Medulla oblongata (tissue), 1 donor: ENCODE measurements around the gene GADL1.

Experiments used
- DNase-seq: peaks from one replicate; pipeline ENCODE4 v3.0.0-alpha.2; 2015; ENCODE audit errors: extremely low spot score

The GADL1 gene

DNA sequence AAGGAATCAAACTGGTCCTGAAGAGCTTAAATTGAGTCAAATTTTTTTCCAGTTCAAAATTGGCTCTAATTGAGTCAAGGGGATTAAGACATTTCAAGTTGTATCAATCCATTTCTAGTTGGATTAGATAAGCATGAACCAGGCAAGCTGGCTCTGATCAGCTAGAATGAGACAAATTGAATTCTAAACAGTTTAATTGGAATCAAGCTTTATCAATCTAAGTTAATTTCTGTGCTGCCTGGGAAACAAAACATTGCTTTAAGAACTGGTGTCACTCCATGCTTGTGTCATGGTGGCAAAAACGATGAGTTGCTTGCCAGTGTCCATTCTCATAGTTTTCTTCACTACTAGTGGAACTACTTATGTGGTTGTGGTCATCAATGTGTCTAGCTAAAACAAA is 171.2 kb downstream of the GADL1 start:
- no peak for DNase-seq

DNA sequence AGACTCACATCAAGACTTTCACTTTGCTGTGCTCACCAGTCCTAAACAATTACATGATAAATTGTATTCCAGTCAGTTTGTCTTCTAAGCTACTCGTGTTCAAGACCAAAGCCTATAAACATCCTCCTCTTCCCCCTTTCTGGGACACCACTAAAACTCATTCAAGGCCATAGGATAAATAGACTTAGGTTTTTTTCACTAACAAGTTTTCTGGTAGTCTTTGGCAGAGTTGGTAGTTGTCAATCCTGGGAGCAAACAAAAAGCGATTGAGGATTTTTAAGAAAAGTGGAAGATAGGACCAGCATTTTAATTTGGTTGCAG is 173.2 kb downstream of the GADL1 start:
- no peak for DNase-seq

DNA sequence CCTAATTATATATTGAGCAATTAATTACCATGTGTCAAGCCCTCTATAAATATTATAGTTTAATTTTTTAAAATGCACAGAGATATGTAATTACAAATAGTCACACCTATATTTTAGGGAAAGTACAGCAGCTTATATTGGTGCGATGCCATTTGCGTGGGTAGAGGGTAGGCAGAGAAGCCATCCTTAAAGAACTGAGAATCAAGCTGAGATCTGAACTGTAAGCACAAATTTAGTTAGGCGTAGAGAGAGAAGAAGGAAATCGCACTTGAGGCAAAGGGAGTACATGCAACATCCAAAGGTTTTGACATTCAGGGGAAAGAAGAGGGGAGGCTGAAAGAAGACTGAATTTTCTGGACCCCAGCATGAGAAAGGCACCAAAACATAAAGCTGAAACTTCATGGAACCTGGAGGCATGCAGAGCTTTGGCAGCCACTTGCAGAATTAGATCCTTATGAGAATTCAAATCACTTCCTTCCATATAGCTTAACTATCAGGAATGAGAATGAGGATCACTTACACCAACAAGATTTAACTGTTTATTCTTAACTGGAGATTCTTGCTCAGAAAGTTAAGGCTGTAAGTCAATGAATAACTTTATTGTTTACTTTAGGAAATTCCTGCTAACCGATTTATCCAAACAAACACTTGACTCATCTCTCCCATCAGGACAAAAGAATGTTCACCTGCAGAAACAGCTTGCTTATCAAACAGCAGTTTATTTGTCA is 173.7 kb downstream of the GADL1 start:
- no peak for DNase-seq

DNA sequence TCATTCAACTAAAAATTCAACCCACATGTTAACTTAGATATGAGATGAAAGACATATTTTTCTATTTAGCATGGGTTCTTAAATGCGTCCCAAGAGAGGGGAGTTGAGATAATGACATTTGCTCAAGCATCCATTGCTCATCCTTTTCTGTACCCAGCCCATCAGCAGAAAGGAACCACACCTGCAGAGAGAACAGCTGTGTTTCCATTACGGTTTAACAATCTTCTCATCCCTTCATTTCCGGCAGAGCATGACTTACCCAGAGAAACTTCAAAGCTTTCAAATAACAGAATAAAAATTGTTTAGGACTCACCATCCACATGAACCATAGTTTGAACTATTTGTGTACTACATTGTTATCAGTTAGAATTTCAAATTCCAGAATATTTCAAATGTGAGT is 174.9 kb downstream of the GADL1 start:
- no peak for DNase-seq

DNA sequence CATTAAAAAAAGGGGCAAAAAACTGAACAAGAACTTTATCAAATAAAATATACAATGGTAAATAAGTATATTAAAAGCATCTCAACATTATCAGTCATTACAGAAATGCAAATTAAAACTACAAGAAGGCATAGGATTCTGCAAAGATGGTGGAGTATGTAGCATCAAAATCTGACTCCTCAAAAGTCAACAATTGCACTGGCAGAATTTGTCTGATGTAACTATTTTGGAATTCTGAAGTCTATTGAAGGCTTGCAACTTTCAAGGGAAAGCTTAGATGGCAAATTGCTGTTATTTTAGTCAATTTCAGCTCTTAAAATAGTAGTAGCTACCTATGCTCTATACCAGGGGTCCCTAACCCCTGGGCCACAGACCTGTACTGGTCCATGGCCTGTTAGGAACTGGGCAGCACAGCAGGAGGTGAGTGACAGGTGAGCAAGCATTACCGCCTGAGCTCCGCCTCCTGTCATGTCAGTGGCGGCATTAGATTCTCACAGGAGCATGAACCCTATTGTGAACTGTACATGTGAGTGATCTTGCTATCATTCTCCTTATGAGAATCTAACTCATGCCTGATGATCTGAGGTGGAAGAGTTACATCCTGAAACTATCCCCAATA is 180.5 kb downstream of the GADL1 start:
- DNase-seq: no peak

DNA sequence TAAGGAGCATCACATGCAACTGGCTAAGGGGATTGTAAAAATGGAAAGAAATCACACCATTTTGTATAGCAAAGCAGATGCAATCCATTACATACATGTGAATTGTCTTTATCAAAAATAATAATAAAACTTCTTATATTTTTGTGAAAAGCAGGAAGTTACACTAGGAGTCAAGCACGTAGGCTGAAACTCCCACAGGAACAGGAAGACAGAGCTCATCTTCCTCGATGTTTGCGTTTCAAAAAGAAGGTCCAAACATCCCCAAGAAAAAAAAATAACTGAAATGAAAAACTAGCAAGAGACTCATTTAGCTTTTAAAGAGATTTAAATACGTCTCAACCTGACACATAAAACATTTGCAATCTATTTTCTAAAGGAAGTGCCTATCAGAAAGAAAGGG is 181.5 kb downstream of the GADL1 start:
- no peak for DNase-seq

DNA sequence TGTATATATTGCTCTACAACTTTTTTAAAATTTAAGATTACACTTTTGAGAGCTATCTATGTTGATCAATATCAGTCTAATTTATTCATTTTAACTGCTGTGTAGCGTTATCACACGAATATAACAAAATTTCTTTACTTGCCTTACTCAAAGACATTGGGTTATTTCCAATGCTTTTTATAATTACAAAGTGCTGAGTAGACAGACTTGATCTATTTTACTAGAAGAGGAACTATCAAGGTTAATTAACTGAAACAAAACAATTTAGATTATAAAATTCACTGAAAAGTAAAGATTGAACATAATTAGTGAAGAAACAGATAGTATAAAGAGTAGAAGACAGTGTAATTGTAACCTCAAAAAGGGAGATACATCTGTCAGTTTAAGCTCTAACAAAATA is 182.6 kb downstream of the GADL1 start:
- DNase-seq: no peak

DNA sequence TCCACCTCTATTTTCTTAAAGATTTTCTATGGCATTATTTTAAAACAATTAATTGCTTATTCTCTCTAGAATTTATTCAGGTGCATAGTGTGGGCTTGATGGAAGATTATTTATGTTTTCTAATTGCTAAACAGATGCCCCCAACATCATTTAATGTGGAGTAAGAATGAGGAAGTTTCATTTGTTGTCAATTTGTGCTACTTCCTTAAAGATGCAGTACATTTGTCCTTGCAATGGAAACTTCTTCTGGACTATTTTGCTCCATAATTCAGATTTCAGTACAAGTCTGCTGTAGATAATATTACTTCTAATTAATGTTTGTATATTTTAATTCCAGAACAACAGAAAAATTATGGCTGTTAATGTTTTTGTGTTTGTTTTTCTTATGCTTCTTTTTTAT is 183.3 kb downstream of the GADL1 start:
- DNase-seq: no peak

DNA sequence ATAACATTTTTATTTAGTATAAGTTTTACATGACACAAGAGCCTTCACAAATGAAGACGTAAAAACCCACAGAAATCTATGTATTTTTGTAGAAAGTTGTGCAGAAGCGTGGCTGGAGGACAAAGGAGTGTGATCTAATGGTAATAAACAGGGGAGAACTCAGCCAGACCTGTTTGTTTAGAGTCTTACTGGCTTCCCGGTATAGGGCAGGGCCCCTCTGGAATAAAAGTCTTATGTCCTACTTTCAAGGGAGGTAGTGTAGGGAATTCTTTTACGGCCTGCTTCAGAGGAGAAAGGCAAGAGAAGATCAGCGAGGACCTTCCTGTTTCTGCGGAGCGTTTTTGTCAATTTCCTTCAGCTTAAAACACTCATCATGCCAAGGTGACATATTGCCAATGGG is 184.4 kb downstream of the GADL1 start:
- DNase-seq: no peak

DNA sequence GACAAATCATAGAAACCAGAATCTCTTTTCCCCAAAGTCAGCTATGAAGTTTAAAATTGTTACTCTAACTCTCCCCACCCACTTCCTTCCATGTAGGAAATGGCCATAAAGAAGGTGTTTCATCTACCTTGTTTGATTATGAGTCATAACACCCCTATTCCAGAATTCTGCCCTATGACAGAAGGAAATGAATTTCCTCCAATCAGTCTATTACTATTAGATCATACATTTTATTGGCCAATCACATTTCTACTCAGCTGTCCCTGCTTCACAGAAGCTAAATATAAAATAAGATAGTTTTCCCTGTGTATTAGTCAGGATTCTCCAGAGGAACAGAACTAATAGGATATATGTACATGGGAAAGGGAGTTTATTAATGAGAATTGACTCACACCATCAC is 186.0 kb downstream of the GADL1 start:
- no peak for DNase-seq

DNA sequence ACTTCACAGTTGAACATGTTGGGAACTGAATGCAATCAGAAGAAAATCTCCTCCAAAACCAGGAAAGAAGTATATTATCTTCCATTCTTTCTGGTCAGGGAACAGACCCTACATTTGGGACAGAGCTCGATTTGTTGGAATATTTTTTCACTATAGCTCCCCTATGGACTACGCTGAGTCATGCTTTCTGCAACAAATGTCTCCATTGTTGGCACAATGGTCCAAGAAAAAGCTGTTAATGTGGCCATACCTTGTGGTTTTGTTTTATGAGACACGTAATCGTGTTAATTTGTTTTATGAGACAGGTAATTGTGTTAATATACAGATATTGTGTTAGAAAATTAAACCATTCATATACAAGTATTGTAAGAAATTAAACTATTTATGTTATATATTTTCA is 186.6 kb downstream of the GADL1 start:
- no peak for DNase-seq

DNA sequence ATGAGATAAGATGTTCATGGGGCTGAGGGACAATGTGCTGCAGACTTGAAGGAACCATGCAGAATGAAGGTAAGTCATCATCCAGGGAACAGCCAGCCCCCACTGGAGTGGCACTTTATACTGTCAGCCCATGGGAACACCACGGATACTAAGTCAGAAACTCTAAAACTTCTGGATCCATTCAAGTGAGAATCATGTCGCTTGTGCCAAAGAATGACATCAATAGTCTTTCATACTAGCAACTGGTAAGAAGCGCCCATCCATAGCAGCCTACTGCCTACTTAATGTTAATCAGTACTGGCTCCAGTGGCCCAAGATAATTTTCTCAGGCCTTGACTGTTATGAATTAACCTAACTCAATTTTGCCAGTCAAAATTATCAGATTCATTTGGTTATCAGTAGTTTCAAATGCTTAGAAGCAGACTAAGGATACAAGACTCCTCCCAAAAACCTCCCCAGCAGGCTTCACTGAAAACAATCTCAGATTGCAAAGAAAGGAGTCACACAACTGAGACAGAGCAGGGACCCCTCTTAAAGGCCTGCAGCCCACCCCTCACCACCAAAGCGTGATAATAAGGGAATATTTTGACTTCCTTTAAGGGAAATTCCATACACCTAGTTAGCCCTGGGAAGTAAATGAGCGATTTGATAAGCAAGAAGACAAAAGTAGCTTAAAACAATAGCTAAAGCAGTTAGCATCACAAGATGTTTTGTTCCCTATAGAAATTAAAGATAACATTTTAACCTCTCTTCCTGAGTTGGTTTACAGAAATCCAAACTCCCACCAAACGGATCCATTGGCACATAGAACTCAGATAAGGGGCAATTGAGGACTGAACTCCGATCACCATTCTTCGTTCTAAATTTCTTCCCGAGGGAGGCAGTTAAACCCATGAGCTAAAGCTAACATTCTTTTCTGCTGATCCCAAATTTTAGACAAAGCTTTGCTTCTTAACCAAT is 189.2 kb downstream of the GADL1 start:
- DNase-seq: peak; percentile 15

DNA sequence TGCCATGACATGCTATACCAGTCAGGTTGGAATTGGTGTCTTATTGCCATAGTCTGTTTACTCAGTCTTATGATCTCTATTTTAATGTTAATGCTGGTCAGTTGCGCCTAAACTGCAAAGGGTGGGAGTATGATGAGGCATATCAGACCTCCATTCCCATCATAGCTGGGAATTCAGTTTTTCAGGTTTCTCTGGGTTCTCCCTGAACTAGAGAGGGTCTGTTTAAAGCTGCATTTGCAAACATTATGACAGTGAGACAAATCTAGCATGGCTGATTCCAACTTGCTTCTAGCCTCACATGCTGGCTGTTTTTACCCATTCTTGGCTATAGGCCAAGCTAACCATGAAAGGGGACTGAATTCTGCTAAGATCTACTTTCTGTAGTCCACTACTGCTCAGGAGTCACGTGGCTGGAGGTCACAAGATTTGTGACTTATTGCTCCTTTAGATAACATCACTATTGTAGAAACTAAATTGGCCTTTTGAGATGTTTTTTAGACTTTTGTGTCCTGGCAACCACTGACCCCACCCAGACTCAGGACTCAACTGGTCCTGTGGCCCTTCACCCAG is 191.5 kb downstream of the GADL1 start:
- DNase-seq: no peak

DNA sequence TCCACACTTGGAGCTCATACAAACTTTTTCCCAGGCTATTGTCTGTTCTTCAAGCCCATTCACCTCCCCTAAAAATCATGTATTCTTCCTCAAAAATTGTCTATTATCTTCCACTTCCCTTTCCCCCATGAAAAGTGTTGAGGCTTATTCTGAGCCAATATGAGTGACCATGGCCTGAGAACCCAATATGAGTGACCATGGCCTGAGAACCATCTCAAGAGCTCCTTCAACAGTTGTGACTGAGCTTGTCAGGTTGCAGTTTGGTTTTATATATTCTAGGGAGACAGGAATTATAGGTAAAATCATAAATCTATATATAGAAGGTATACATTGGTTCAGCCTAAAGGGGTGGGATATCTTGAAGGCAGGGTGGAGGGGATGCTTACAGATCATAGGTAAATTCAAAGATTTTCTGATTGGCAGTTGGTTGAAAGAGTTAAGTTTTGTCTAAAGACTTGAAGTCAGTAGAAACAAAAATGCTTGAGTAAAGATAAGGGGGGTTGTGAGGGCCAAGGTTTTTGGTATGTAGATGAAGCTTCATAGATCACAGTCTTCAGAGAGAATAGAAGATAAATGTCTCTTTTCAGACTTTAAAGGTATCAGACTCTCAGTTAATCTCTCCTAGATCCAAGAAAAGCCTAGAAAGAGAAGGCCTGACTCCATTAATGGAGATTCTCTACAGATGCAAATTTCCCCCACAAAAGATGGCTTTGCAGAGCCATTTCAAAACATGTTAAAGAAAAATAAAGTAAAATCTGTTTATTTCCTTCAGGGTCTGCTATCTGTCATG is 192.2 kb downstream of the GADL1 start:
- DNase-seq: no peak

DNA sequence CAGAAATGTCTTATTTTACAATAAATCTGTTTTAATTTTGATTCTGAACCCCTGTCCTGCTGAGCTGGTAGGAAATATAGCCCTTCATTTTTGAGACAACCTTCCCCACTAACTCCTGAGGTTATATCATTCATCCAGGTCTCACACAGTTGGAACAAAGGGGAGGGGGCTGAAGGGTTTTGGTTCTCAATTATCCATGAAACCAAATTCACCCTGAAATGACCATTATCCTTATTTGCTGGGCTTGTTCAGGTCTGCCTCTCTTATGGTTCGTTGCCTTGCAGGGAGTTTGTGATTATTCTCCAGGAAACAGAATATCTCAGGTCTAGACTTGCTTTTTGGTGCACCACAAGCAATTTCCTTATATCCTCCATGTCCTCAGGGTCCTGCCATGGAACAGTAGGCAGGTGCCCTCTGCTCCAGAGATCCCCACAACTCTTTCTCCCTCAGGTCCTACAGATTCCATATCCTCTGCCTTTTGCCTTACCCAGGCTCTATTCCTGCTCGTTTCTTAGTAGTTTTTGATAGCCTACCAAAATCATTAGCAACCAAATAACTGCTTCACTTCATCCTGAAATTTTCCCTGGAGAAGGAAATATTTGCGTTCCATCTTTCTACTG is 193.6 kb downstream of the GADL1 start:
- no peak for DNase-seq

DNA sequence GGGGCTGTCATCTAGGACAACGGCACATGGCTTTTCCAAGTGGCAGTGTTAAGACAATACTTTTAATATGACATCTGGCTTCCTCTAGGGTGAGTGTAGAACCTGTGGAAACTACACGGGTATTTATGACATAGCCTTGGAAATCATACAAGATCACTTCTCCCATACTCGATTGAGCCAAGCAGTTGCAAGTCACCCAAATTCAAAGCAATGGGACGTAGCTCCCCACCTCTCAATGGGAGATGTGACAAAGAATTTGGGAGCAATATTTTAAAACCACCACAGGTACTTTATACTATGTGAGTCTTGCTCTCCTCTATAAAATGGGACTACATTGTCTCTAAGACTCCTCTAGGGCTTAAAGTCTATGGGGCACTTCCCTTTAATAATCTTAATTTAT is 194.5 kb downstream of the GADL1 start:
- DNase-seq: no peak

DNA sequence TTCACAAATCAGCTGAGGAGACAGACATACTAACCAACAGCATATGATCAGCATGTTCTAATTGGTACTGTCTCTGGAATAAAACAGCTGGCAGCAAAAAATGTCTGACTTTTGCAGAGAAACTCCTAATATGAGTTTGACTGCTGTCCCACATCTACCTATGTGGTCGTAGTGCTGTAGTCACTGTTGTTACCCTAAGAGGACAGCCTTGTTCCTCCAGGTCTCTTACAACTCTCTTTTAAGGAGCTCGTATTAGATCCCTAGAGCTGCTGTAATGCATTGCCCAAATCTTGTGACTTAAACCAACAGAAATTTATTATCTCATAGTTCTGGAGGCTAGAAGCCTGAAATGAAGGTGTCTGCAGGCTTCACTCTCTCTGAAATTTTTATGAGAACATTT is 195.9 kb downstream of the GADL1 start:
- DNase-seq: no peak

DNA sequence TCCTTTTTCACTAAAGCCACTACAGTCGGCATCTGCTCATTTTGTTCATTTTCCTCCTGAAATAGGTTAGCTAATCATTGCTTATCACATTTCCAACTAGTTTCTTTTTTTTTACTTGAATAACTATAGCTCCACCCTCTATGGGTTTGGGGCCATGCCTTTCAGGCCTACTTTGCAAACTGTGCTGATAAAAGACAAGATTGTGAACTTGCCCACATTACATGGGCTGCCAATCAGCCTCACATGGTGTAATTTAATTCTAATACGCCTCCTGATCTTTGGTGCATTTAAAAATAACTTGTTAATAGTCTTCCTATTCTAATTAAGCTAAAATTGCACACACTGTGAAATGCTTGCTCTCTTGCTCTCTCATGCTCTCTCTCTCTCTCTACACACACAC is 197.6 kb downstream of the GADL1 start:
- no peak for DNase-seq

DNA sequence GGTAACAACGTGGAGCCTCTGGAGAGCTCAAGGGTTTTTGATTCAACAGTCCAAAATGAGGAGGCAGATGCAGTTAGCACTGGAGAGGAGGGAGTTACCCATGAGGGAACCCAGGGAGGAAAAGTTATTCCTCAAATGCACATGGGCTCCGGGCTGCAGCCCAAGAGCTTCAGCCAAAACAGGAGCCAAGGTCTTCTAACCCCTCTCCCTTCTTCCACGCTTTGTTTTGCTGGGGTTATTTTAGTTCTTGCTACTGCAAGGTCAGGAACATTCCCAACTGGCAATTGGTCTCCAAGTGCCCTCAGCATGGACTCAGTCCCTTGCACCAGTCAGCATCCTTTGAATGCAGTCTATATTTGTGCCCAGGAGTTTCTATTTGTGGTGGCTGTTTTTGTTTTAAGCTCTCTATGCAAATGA is 198.1 kb downstream of the GADL1 start:
- peak; percentile 81 for DNase-seq

DNA sequence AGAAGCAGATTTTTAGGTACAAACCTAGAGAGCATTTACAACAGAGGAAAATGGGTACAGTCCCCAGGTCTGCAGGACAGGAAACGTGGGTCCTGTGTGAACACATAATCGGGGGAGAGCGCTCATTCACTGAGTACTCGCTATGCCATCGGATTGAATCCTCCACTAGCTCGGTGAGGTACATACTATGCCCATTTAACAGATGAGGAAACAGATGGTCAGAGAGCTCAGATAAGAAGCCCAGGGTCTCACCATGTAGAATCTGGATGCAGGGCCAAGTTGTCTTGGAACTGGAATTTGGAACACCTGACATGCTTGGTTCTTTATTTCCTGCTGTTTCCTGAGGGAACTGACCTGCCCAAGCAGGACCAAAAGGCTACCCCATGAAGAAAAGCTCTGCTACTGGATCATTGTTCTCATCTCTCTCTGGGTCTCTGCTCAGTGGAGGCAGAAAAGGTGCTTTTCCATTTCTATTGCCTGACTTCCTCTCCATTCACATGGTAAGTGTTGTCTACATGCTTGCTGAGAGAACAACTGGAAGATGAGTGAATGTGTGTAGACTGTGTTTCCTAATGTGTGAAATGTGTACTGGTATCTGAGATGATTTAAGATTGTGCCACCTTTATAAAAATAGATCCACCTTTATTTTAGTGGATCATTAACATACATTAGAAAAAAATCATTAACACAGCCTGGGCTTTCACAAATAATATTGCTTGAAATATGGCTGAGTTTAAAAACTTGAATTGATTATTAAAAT is 199.0 kb downstream of the GADL1 start:
- DNase-seq: no peak
